ENCODE results near the gene CD276.
"Not testable (repeated sequence)": the region's sequence is repeated elsewhere in the genome, so short reads cannot be mapped to it uniquely, and the experiment has no call there.

CD276 gene

DNA sequence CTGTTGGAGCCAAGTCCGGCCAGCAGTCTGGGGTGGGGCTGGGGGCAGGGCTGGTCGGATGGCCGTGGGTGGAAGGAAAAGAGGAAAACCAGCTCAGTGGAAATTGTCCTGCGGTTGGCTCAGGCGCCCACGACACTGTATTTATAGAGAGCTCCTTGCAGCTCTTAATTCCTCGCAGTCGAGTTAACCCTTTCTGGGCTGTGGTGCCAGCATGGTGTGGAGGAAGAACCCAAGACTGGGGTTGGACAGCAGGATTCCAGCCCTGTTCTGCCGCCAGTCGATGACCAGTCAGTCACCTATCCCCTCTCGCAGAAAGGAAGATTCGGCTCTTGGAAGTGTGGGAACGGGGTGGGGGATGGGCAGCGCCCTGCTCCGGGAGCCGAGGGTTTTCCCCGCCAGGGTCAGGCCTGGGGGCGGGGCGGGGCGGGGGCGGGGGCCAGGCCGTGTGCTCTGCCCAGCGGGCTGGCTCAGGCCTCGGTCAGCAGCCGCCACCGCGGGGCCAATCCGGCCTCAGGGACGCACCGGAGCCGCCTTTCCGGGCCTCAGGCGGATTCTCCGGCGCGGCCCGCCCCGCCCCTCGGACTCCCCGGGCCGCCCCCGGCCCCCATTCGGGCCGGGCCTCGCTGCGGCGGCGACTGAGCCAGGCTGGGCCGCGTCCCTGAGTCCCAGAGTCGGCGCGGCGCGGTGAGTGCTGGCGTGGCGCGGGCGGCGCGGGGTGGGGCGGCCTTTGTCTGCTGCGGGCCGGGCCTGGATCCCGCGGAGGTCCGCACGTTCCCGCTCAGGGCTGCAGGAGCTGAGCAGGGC, at the start of gene CD276:
CD276 (plus strand) TSS at position 607 of the 804 bp plus-strand sequence. CDS start 15,257 bp downstream, outside the sequence.
- no peak for DNase-seq

DNA sequence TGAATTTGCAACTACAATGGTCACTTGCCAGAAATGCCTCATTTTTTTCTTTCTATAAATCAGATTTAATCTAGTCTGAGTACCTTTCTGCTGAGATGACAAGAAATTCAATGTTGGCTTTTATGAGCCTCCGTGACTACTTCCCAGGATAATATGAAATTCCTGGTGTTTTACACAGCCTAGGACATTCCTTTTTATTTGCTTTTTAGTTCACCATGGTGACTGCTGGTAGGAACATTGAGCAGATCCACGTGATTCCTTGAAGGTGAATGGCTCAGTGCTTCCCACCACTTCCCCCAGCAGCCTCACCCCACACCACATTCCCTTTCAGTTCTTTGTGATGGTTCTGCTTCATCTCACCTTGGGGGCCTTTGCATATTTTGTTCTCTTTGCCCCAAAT, 46.7 kb upstream of the CD276 start:
- no peak for DNase-seq

DNA sequence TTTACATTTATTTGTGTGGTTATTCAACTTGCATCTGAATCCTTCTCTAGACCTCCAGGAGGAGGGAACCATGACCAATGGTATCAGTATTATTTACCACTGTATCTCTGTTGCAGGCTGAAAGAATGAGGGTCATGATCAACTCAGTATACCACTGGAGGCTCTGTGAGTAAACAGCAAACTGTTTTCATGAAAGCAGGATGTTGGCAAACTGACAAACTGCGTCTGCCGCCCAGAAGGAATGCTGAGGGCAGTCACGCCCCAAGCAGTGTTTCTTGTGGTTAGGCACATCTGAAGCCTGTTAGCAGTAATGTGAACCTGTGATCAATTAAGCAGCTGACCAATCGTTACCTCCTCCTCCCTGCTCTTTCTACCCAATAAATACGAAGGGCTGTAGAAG, 44.7 kb upstream of the CD276 start:
- DNase-seq = not testable (repeated sequence)

DNA sequence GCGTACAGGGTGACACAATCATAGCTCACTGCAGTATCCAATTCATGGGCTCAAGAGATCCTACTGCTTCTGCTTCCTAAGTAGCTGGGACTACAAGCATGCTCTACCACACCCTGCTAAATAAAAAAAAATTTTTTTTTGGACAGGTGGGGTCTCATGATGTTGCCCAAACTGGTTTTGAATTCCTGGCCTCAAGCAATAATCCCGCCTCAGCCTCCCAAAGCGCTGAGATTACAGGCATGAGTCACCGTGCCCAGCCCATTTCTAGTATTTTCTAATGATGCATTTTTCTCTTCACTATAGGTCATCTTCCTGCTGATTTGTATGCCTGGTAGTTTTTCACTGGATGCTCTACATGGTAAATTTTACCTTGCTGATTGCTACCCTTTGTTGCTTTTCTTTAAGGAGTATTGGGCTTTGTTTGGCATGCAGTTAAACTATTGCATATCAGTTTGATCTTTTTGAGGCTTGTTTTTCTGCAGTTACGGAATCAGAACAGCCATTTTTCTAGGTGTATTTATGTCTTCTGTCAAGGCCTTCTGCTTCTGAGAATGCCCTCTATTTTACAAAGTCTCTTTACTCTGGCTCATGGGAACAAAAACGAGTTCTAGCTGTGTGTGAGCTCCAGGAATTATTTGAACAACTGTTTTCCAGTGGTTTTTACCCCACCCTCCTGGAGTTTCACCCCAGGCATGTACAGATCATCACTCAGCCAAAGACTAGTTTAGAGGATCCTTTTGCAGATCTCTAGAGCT, 36.7 kb upstream of the CD276 start:
- DNase-seq = no peak

DNA sequence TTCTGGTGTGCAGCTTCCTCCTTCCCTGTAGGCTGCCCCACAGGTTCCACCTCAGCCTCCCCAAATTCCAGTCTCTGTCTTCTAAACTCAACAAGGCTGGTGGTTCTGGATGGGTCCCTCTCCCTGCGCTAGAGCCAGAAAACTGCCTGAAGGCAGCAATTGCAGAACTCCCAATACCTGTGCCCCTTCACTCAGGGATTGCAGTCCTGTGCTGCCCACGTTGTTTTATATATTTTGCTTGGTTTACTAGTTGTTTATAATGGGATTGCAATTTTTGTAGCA, 36.2 kb upstream of the CD276 start:
- DNase-seq = no peak

DNA sequence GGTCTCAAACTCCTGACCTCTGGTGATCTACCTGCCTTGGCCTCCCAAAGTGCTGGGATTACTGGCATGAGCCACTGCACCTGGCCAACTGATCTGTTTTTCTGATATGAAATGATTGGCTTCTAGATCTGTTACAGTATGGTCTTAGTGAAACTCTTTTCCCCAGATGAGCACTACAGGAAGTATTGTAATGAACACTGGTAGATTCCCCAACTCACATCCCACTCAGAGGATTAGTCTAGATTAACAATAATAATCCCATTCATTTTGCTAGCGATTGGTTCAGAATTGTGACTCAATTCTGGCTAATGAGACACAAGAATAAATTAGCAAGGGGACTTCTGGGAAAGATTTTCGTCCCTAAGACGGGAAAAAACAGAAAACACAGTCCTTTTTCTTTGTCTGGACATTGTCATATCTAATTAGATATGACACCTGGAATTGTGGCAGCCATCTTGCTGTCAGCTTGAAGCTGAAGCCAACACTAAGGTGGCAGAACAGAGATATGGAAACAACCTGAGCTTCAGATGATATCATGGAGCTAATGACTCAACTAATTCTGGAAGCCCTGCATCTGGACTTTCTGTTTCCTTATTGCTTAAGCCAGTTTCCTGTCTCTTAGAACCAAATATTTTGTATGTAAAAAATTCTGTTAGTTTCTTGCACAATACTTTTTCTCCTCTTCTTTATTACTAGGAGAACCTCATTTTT, 33.6 kb upstream of the CD276 start:
- no peak for DNase-seq

DNA sequence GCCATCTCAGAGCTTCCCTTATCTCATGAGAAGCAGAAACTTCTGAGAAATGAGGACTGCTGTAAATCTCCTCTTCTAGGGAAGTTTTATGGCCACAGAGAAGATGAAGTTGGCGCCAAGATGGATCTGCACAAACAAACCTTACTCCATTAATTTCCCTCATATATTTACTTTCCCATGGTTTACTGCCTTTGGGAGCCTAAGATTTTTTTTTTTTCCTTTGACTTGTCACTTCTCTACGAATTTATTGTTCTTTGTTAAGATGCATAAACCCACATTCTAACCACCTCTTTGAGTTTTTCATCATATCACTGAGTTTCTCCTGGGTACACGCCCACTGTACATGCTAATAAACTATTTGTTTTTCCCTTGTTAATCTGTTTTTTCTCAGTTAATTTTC, 29.5 kb upstream of the CD276 start:
- DNase-seq = no peak

DNA sequence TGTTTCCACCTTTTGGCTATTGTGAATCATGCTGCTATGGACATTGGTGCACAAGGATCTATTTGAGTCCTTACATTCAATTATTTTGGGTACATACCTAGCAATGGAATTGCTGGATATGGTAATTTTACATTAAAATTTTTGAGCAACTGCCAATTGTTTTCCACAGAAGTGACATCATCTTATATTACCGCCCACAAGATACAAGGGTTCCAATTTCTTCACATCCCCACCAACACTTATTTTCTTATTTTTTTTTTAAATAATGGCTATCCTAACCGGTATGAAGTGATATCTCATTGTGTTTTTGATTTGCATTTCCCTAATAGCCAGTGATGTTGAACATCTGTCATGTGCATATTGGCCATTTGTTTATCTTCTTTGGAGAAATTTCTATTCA, 28.5 kb upstream of the CD276 start:
- no peak for DNase-seq

DNA sequence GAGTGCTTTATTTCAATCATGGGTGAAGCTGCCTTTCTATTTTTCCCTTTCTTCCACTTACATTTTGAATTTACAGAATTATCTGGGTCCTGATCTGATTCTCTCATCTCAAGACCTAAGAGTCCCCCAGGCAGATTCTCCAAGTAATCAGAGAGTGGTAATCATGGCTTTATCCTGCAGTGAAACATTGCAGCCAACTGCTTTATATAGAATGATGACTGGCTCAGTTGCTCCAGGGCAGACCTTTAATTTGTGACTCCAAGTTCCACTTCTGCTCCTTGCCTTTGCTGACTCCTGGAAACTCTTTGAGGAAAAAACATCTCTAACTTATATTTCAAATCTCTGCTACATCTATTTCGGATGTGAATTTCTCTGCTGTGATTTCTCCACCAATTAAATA, 25.5 kb upstream of the CD276 start:
- DNase-seq = no peak

DNA sequence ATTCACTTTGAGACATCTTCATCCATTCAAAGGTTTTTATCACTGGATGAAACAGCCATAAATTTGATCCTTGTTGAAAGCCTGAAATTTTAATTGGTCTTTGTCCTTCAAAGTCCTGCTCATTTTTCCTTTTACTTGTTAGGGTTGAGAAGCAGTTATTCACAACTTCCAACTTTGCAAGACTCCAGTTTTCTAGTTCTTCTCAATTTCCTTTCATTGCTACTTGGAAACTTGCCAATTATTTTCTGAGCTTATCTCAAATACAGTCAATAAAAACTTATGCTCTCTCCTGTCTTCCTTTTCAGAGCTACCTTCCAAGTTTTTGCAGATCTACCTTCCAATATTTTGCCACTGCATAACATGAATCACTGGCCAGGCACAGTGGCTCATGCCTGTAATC, 23.7 kb upstream of the CD276 start:
- no peak for DNase-seq

DNA sequence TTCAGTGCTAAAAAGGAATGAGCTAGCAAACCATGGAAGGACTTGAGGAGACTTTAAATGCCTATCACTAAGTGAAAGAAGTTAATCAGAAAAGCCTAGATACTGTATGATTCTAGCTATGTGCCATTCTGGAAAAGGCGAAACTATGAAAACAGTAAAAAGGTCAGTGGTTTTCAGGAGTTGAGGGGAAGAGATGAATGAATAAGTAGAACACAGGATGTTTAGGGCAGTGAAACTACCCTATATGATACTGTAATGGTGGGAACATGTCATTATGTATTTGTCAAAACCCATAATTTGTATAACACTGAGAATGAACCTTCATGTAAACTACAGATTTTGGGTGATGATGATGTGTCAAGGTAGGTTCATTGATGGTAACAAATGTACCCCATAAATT, 9.6 kb upstream of the CD276 start:
- DNase-seq = no peak

DNA sequence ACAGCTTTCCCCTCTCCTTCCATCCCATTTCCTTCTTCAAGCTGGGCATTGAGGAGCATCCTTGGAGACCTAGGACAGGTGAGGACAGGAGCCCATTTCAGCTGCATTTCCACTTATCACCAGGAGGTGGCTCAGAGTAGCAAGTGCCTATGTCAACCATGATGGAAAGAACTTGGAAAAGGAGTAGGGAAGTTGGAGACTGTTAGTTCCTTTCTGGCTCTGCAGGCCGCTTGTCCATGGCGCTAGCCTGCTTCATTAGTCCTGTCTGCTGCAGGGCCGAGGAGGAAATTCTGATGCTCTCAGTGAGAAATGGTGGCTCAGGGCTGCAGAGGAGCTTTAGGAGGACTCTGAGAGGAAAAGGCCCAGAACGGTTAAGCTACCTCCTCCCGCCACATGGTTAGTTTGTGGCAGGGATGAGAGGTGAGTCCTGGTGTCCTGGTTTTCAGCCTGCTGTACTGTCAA, 7.0 kb upstream of the CD276 start:
- peak; percentile 10 for DNase-seq

DNA sequence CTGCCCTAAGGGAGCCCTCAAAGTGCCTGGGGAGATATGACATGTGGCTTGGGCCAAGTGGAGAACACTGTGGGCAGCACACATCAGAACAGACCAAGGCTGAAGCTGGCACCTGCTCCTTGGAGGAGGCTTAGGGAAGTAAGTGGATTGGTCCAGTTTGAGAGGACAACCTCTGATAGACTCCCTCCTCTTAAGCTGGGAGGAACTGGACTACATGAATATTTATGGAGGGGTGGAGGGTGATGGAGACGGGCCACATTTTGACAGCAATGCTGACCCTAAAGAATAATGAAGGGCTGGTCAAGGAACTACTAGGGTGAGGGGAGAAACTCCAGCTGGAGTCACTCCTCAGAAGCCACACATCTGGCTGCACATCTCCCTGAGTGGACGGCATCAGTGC, 6.5 kb upstream of the CD276 start:
- DNase-seq = no peak

DNA sequence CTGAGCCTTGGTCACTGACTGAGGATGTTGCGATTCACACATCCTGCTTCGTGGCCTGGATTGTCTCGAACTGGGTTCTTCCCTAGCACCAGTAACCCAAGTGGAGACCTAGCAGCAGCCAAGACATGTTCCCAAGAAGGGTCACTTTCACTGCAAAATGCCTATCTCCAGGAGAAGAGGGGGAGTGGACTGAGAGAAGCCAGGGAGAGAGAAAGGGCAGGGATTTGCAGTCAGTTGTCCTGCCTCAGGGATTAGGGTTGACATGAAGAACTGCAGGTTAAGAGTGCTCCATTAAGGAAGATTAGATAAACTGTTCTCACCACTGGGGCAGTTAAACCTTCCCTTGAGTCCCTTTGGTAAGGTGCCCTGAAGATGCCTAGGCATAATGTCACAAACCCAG, 5.7 kb upstream of the CD276 start:
- no peak for DNase-seq

DNA sequence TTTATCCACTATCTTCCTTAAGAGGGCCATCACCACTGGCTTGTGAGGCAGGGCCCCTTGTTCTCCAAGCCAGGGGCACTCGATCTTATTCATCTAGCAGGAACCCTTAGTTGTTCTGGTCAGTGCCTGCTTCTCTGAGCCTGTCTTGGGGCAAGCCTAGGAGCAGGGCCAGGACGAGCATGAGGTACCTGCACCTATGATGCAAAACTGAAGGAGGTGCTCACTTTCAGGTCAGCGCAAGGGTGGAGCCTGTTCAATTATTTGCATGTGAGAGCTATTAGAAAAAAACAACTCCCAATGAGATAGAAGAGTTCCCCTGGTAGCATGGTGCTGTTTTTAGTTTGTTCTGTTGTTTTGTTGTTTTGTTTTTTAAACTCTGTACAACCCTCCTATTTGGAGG, 5.0 kb upstream of the CD276 start:
- DNase-seq = no peak

DNA sequence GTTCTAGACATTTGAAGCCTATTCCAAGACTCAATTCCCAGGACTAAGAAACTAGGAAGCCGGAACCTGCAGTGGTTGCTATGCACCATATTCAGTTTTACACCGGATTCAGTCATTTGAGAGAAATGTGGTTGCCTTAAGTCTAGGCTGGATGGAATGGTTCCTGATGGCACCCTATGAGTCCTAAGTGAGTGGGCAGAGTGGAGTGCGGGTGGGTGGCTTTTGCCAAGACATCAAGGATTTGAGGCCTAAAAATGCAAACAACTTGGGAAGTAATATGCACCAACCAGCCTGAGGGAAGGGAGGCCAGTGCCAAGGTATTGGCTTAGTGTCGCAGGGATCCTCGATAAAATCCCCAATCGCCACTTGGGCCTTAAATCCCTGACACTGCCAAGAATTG, 4.2 kb upstream of the CD276 start:
- no peak for DNase-seq

DNA sequence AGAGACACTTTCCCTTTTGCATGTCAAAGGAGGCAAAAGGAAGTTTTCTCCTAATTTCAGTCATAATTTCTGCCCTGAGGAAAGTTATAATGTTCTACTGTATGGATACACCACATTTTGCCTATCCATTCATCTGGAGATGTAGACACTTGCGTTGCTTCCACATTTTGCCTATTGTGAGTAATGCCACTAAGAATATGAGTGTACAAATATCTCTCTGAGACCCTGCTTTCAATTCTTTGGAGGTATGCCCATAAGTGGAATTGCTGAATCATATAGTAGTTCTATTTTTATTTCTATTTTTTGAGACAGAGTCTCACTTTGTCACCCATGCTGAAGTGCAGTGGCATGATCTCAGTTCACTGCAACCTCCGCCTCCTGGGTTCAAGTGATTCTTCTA, 3.6 kb upstream of the CD276 start:
- no peak for DNase-seq

DNA sequence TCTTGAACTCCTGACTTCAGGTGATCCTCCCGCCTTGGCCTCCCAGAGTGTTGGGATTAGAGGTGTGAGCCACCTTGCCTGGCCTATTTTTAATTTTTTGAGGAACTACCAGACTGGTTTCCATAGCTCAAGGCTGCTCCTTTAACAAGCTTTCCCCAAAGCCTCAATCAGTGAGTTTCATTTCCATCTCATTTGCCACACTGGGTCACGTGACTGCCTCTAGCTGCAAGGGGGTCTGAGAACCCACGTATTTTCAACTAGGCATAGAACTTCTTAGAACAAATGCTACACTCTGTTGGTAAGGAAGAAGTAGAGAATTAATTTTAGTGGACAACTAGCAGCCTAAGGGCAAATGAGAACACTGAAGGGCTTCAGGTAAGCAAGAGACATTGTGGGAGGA, 3.1 kb upstream of the CD276 start:
- DNase-seq = no peak

DNA sequence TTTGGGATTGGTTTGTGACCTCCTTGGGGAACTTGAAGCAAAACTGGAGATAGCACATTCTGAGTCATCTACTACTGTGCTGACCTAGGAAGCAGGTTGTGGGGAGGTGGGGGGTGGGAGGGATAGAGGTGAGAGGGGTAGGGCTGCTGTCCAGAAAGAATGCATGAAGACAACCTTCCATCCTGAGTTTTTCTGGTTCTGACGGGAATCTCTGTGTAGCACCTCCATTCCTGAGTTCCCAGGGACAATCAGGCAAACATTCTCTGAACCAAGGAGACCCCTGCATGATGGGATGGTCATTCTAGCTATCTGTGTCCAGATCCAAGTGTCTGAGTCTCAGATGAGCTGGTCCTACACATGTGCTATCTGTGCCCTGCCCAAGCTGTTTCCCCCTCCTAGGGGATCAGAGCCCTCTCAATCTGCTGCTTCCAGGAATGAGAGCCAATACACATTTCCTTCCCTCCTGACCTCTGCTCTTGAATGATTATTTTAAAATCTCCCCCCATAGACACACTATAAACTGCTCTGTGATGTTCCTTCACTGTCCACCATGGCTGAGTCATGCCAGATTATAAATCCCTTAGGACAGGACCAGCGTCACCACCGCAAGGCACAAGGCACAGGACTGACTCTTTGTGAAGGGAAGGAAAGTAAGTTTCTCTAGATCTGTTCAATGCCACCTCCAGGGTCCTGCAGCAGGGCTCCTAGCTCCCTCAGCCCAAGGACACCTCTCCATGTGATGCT, 2.2 kb upstream of the CD276 start:
- no peak for DNase-seq

DNA sequence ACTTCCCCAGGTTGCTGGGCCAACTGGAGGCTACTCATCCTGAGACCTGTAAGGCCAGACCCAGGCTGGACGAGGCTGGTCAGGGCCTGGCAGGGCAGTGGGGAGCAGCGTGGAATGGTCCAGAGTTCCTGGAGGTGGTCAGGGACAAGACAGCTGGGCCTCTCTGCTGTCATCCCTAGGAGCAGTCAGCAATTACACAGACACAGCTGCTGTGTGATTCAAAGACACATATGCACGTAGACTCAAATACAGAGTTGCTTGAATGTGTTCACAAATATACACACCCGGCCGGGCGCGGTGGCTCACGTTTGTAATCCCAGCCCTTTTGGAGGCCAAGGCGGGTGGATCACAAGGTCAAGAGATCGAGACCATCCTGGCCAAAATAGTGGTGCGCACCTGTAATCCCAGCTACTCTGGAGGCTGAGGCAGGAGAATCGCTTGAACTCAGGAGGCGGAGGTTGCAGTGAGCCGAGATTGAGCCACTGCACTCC, 1.5 kb upstream of the CD276 start:
- no peak for DNase-seq

DNA sequence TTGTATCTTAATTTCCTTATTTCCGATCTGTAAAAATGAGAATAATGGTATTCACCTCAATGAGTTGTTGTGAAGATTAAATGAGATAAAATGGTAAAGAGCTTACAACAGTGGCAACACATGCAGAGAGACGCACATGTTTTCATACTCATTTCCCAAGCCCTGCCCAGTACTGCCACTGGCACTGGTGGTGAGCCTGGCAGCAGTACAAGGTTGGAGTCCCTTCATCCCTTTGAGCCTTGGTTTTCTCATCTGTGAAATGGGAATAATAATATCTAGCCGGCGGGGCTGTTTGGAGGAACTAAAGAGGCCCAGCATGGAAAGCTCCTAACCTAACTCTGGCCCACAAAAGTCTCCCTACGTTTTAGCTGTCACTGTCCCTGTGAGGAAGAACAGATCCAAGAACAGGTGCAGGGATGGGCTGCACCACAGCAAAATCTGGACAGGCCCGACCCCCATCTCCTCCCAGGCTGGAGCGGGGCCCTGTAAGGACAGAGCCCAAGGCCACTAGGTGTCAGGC, 866 bp upstream of the CD276 start:
- DNase-seq = no peak

DNA sequence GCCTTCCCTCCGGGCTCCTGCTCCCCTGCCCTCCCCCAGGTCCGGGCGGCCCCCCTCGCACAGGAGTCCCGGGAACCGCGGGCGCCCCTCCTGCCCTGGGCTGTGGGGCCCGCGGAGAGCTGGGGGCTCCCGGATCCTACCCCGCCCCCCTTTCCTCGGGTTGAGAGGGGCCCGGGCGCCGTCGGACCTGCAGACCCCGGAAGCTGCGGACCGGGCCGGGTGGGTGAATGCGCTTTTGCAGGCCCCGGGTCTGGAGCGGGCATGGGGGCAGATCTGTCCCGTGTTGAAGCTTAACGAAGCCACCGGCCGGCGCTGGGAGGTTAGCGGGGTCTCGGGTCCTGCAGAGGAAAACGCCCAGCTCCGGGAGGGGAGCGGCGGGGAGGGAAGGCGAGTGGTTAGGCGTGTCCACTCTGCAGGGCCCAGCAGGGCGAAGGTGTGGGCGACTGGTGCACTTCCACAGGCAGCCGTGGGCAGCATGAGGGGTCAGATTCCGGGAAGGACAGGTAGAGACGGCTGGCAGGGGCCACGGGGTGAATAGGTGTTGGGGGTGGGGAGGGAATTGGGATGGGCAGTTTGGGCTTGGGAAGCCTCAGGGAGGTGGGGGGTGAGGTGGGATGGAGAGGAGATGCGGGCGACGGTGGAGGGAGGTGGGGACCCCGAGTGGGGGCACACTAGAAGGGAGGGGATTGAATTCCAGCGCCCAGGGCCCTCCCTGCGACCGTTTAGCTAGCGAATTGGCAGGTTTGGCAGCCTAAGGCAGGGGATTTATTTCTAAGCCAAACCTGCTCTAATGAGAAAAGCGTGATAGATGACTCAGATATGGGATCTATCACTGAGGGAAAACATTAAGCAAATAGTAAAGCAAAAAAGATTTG, 635 bp downstream of the CD276 start:
- DNase-seq = no peak

Data from SHP77 treated with DMSO at 0.1 percent for 48 hours (cell line).